ENCODE data around the gene PAIP1.
"Not testable (repeated sequence)": the region's sequence is repeated elsewhere in the genome, so short reads cannot be mapped to it uniquely, and the experiment has no call there.

The PAIP1 gene

GRCh38 chr5:43523662-43524072 is 33.2 kb downstream of the PAIP1 start:
- DNase-seq = no peak

- no peak for DNase-seq
Observed at GRCh38 chr5:43520615-43521014, 36.3 kb downstream of the PAIP1 start.

- DNase-seq = no peak
Observed at GRCh38 chr5:43515678-43516048, 41.2 kb downstream of the PAIP1 start.

GRCh38 chr5:43514816-43515677 is 41.8 kb downstream of the PAIP1 start, which contains the start of gene C5orf34:
C5orf34 (minus strand) TSS chr5:43515148; CDS start chr5:43509339, 5,809 bp downstream.
- DNase-seq = peak; percentile 89

- no peak for DNase-seq
Observed at GRCh38 chr5:43514471-43514815, 42.4 kb downstream of the PAIP1 start.

GRCh38 chr5:43514025-43514424 is 42.9 kb downstream of the PAIP1 start:
- DNase-seq = no peak

- not testable (repeated sequence) for DNase-seq
Observed at GRCh38 chr5:43511062-43511461, 45.8 kb downstream of the PAIP1 start.

GRCh38 chr5:43498581-43498980 is 58.3 kb downstream of the PAIP1 start:
- no peak for DNase-seq

- DNase-seq = no peak
Observed at GRCh38 chr5:43497311-43498104, 59.4 kb downstream of the PAIP1 start.

- DNase-seq = no peak
Observed at GRCh38 chr5:43491326-43491725, 65.6 kb downstream of the PAIP1 start.

GRCh38 chr5:43486353-43486752 is 70.5 kb downstream of the PAIP1 start:
- DNase-seq = no peak

GRCh38 chr5:43485406-43485805 is 71.5 kb downstream of the PAIP1 start:
- DNase-seq = no peak

- DNase-seq = peak; percentile 97
Observed at GRCh38 chr5:43484106-43484849, 72.6 kb downstream of the PAIP1 start.

GRCh38 chr5:43483298-43484105 is 73.4 kb downstream of the PAIP1 start, which contains the start of gene TMEM267:
TMEM267 (minus strand) TSS chr5:43483865; CDS start chr5:43453969, 29,896 bp downstream.
- DNase-seq = peak; percentile 95

GRCh38 chr5:43482490-43483297 is 74.2 kb downstream of the PAIP1 start:
- DNase-seq = no peak

Measured in right kidney (tissue), 1 donor.